ENCODE results near the gene KLHL41. TPM values are rescaled to one million over a fixed set of nuclear protein-coding genes. Genes with fewer than 3 reads are reported as not detected.

KLHL41 gene
- total RNA-seq, 1 experiment from 2014 or later = 0.15 TPM

GRCh38 chr2:169468841-169469240 lies 40.7 kb upstream of the KLHL41 start:
- CTCF ChIA-PET = interaction anchor here (1.3 kb wide), 1 partner anchor 11 kb away, joined by 3 read pairs; the partner anchor contains the start of gene BBS5
- H3K9me3 ChIP-seq (ENCODE audit: control insufficient read depth in 1 of 2, insufficient read depth in 1 of 2, low read depth in 1 of 2, low read length in 2 of 2) = no peaks in the 10 kb centered on the region
- ATAC-seq (no peak), DNase-seq (ENCODE audit: low read depth, low spot score) (no peak)
- no TSS peak for BruUV-seq (replicated peaks)
- H3K79me2 ChIP-seq (ENCODE audit: insufficient read depth, low read length) = no peaks in the 10 kb centered on the region
- RAD21 ChIA-PET (ENCODE audit: low non-redundant PET in 1 of 2, low total read pairs in 2 of 2, uncharacterized antibody in 2 of 2, unreplicated experiment in 2 of 2) = no interaction called here
- H3K4me2 ChIP-seq (ENCODE audit: low read length) = no peak overlapping the region
- H3K9ac ChIP-seq (ENCODE audit: low read length) = no peak overlapping the region
- H3K27ac ChIP-seq (ENCODE audit: low read depth, low read length) = no peak overlapping the region
- POLR2A ChIA-PET = interaction anchor here (0.8 kb wide), 1 partner anchor 9 kb away, joined by 3 read pairs; no protein-coding TSS in a partner anchor
- H3K36me3 ChIP-seq (ENCODE audit: control insufficient read depth in 1 of 2, insufficient read depth in 2 of 2, low read length in 2 of 2) = no peaks in the 10 kb centered on the region
- TF ChIP-seq JUND (IDR thresholded peaks at IDR 0.05) = no peak
- TF ChIP-seq ZNF274 (IDR thresholded peaks at IDR 0.05; ENCODE audit: low read depth, low read length) = no peak
- no peak for TF ChIP-seq ATF3 (IDR thresholded peaks at IDR 0.05)
- TF ChIP-seq MAX (IDR thresholded peaks at IDR 0.05) = no peak
- no peak for TF ChIP-seq SRF (IDR thresholded peaks at IDR 0.05; ENCODE audit: low read depth)
- no peak for TF ChIP-seq CBX3 (IDR thresholded peaks at IDR 0.05; ENCODE audit: low read depth)
- TF ChIP-seq SP1 (IDR thresholded peaks at IDR 0.05; ENCODE audit: low read depth) = no peak
- TF ChIP-seq POLR2AphosphoS5 (IDR thresholded peaks at IDR 0.05; ENCODE audit: low read depth, low read length) = no peak
- TF ChIP-seq ELF1 (IDR thresholded peaks at IDR 0.05; ENCODE audit: borderline replicate concordance, low read depth) = no peak
- no peak for TF ChIP-seq EZH2 (IDR thresholded peaks at IDR 0.05)
- no peak for TF ChIP-seq EGR1 (IDR thresholded peaks at IDR 0.05; ENCODE audit: low read depth)
- TF ChIP-seq CEBPB (IDR thresholded peaks at IDR 0.05; ENCODE audit: low read depth) = no peak
- no peak for TF ChIP-seq ZBTB33 (IDR thresholded peaks at IDR 0.05; ENCODE audit: extremely low read depth, insufficient replicate concordance, low read length)
- no peak for TF ChIP-seq ZFX (IDR thresholded peaks at IDR 0.05)
- no peak for TF ChIP-seq CTCF (IDR thresholded peaks at IDR 0.05 in 2 of 3, conservative IDR thresholded peaks at IDR 0.05 in 1 of 3; ENCODE audit: borderline replicate concordance in 1 of 3, insufficient read depth in 1 of 3, low read depth in 2 of 3, low read length in 2 of 3)
- H3K27me3 ChIP-seq (ENCODE audit: insufficient read depth, low read length) = no peaks in the 10 kb centered on the region
- peak overlapping the region; percentile 6 for H2AFZ ChIP-seq (ENCODE audit: low read depth, low read length, poor library complexity, severe bottlenecking)
- H3K9me2 ChIP-seq (ENCODE audit: insufficient read depth) = no peaks in the 10 kb centered on the region
- no peaks in the 10 kb centered on the region for H3K4me1 ChIP-seq (ENCODE audit: control insufficient read depth in 1 of 2, insufficient read depth in 2 of 2, low read length in 2 of 2)
- no peaks in the 10 kb centered on the region for H4K20me1 ChIP-seq (ENCODE audit: insufficient read depth)
- no peak overlapping the region for H3K4me3 ChIP-seq (replicated peaks in 1 of 2; ENCODE audit: low read depth in 1 of 2, low read length in 2 of 2)
- intact Hi-C loops (cut with micrococcal nuclease) = no loop called here

Data from HCT116 (cell line).